ENCODE data around the gene F8. TPM values are rescaled to one million over a fixed set of nuclear protein-coding genes. Genes with fewer than 3 reads are reported as not detected.
A peak's percentile ranks its signal among the peaks of the same experiment; 100 is the strongest.
"Not testable (repeated sequence)": the region's sequence is repeated elsewhere in the genome, so short reads cannot be mapped to it uniquely, and the experiment has no call there.

Gene F8
- total RNA-seq, 1 experiment from 2014 or later, result 0.44 TPM

DNA sequence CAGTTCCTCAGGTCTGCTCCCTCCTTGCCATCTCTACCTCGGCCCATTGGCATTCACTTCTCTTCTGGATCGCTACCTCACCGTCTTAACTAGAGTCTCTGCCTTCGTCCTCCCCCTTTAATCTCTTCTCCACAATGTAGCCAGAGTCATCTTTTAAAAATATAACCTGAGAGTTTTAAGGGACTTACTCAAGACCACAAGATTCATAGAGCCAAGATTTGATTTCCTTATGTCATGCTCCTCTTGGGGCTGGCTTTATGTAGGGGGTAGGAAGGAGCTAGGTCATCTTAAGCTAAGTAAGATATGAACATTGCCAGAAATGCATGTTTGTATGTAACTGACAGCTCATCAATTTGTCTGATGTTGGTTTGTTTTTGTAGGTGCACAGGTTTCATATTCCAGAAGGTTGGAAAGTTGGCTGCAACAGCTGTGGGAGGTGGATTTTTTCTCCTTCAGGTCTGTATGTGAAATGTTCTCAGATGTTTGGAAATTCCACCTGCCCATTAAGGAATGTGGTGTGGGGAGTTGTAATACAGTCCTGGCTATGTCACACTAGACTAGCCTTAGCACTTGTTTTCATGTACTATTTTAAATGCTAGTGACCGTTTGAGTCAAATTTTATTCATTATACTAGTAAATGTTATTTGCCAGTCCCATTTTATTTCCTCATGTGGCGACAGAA, 23.7 kb upstream of the F8 start:
- in situ Hi-C loops (cut with HindIII; ENCODE audit: low sequenced_read_pairs), result no loop called here
- no peak for DNase-seq (ENCODE audit: low spot score)

DNA sequence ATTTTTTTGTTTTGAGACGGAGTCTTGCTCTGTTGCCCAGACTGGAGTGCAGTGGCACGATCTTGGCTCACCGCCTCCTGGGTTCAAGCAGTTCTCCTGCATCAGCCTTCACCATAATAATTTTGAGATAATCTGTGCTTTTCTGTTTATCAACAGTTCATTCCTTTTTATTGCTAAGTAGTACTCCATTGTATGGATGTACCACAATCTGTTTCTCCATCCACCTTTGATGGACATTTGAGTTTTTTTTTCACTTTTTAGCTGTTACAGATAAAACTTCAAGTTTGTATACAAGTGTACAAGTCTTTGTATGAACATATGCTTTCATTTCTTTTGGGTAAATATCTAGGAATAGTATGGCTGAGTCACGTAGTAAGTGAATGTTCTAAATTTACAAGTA, 13.2 kb upstream of the F8 start:
- in situ Hi-C loops (cut with HindIII; ENCODE audit: low sequenced_read_pairs), result no loop called here
- no peak for DNase-seq (ENCODE audit: low spot score)

DNA sequence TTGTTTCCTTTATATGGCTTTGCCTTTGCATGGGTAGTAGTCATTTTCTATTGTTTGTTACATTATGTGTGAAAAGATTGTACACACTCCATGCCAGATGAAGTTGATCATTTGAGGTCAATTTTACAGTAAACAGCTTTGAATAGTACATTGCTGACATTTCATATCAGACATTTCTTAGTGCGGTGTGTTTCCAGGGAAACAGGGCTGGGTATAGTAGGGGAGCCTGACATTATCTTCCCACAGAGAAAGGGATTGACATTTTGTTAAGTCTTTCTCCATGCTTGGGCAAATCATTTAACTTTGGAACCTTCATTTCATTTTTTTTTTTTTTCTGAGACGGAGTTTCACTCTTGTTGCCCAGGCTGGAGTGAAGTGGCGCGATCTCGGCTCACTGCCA, 9.1 kb upstream of the F8 start:
- in situ Hi-C loops (cut with HindIII; ENCODE audit: low sequenced_read_pairs), result no loop called here
- no peak for DNase-seq (ENCODE audit: low spot score)

DNA sequence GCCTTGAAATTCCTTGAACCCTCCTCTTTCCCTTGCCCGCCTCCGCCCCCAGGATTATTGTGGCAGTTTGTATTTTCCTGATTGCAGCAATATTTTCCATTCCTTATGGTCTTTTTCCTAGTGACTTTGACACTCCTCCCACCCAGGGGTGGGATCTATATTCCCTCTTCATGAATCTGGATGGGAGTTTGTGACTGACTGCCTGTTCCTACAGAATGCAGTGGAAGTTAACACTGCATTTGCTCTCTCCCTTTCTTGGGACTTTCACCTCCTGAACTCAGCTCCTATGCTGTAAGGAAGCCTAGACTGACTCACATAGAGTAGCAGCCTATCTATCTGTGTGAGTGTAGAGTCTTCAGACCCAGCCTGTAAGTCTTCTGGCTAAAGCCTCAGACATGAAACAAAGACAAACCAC, 6.4 kb upstream of the F8 start:
- in situ Hi-C loops (cut with HindIII; ENCODE audit: low sequenced_read_pairs), result no loop called here
- DNase-seq (ENCODE audit: low spot score), result peak; percentile 1

DNA sequence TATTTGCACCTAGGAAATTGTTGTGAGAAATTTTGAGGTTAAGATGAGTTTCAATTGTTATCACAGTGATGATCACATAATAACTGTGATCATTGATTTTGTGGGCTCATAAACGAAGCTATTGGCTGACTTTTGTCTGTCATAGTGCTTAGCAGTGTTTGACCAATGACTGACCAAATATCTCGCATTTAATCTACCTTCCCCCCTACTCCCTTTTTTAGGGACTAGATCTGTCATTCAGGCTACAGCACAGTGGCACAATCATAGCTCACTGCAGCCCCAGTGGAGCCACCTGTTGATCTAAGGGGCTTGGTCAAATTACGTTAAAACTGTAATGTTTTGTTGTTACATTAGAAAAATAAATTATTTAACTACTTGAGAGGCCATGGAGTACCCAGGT, 5.6 kb upstream of the F8 start:
- in situ Hi-C loops (cut with HindIII; ENCODE audit: low sequenced_read_pairs), result no loop called here

DNA sequence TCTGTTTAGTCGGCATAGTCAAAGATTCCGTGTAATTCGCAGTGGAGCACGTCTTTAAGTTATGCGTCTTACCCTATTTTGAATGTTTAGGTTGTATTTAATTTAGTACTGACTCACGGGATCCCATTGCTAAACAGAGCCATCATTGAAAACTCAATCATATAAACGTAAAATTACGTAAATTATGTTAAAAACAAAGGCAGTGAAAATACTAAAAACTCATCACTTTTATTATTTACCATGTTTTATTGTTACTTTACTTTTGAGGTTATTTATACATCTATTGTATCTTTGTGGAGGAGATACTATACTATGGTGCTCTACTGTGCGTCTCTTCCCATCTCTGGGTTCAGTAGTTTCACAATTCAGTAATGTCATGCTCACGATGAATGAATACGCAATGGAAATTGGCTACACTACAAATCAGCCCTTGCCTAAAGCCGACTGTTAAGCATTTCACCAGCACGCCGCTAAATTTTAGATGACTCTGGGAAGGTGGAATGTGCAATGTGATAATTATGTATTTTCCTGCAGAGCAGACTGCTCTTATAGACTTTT, 5.1 kb upstream of the F8 start:
- in situ Hi-C loops (cut with HindIII; ENCODE audit: low sequenced_read_pairs), result no loop called here
- DNase-seq (ENCODE audit: low spot score), result peak; percentile 50

More for the DNA sequence above, 5.6 kb upstream of the F8 start:
- no peak for DNase-seq (ENCODE audit: low spot score)

DNA sequence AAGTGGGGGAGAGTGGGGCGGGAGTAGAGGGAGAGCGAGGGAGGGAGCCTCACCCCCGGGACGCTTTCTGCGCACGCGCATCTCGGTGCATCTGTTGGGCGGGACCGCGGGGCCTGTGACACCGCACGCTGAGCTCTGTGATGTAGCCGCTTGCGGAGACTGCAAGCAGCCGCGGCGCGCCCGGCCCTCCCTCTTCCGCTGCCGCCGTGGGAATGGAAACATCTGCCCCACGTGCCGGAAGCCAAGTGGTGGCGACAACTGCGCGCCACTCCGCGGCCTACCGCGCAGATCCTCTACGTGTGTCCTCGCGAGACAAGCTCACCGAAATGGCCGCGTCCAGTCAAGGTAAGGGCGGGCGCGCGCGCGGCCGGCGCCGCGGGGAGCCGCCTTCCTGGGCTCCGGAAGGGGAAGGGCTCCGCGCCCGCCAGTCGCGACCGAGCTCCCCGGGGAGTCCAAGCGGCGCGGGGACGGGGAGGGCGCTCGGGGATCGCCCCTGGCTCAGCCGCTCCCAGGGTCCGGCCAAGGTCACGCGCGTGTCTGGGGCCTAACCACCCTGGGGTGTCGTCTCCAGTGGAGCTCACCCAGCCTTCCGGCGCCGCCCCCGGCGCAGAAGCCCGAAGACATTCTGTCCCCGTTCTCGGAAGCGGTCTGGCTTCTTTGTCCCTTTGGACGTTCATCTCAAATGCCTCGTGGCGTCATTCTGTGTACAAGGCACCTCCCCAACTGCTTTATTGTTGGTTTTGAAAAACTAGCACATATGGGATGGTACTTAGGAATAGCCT, 4.4 kb upstream of the F8 start, which contains the start of gene FUNDC2:
TSS of gene FUNDC2 (plus strand) at position 118 of the 782 bp plus-strand sequence. CDS start at position 213, 95 bp downstream.
- in situ Hi-C loops (cut with HindIII; ENCODE audit: low sequenced_read_pairs), result no loop called here
- DNase-seq (ENCODE audit: low spot score), result peak; percentile 87

DNA sequence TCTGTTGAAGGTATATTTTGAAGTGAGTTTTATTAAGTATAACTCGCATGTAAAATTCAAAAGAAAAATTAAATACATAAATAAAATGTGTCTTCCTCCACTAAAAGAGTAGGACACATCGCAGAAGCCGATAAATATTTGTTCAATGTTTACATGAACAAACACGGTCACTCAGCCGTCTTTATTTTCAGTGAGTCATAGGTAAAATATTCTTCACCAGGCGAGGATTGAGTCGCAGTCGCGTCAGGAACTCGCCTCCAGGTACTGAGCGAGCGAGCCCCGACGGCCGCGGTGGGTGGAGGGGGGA, 3.9 kb upstream of the F8 start:
- no peak for DNase-seq (ENCODE audit: low spot score)
- in situ Hi-C loops (cut with HindIII; ENCODE audit: low sequenced_read_pairs), result no loop called here

DNA sequence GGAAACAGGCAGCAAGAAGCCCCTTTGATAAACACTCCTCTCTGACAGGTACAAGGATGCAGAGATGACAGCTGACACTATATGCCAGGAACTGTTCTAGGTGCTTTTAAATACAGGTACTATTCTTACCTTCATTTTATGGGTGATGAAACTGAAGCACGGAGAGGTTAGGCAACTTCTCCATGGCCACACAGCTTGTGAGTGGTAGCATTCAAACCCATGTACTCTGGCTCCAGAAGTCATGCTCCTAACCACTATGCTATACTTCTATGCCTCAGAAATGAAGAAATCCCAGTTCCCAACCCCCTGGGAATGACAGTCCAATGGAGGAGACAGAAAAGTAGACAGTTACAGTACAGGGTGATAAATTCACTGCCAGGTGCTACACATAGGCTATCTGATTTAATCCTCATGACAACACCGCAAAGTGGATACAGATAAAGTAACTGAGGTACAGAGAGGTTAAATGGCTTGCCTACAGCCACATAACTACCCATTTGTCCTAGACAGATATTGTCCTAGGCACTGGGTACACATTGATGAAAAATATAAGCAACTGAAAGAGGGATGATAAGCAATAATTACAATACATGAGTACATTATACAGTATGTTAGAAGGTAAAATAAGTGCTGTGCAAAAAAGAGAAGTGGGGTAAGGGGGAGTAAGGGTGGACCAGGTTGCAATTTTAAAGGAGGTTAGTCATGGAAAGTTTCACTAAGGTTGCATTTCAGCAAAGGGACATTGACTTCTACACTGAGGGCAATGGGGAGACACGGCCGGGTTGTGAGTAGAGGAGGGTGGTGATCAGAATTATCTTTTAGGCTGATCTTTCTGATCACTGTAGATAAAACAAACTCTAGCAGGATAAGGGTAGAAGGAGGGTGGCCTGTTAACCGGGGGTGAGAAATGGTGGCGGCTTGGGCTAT, 1.6 kb upstream of the F8 start:
- in situ Hi-C loops (cut with HindIII; ENCODE audit: low sequenced_read_pairs), result no loop called here
- DNase-seq (ENCODE audit: low spot score), result no peak

DNA sequence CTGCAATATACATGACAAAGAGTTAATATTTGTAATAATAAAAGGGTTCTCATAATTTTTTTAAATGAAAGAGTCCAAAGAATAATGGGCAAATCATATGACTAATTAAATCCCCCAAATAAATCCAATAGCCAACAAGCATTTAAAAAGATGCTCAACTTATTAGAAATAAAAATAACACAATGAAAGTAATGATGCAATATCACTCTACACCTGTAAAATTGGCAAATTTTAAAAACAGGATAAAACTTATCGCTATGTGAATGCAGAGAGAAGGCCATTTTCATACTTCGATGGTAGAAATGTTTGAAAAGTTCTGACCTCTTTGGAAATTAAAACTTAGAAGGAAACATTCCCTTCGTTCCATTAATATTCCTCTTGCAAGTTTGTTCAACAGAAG, 1.9 kb downstream of the F8 start:
- in situ Hi-C loops (cut with HindIII; ENCODE audit: low sequenced_read_pairs), result no loop called here
- no peak for DNase-seq (ENCODE audit: low spot score)

DNA sequence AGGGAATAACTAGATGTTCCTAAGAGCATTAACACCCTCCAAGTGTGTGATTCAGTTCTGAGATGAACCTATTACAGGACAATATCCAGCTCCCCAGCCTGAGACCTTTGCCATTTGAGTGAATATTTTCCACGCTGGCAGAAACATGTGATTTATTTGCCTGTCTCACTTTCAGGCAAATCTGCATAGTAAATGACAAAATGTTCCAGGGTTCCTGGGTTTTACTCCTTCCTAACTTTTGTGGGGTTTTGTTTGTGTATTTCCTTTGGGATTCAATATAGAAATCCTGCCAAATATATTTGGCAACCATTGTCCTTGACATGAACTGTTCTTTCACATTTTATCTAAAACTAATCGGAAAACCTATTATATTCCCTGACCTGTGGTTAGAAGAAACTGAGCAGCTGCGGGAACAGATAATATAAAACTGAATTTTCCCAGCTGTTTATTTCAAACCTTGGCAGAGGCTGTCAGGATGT, 12.5 kb downstream of the F8 start:
- in situ Hi-C loops (cut with HindIII; ENCODE audit: low sequenced_read_pairs), result no loop called here
- no peak for DNase-seq (ENCODE audit: low spot score)

DNA sequence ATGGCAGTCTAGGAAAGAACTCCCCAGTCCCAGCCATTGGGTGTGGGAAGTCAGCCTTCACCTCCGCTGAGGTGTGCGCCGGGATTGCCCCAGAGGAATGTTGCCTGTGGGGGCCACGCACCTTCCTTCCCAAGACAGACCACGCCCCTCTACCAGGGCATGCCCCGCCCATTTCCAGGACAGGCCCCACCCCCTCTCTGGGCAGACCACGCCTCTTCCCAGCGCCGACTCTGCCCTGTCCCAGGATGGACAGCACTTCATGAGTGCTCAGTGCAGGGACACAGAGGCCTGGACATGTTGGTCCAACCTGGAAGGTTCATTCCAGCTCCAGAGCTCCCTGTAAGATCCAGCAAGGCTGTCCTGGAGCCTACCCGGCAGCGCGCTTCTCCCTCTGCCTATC, 13.9 kb downstream of the F8 start:
- DNase-seq (ENCODE audit: low spot score); in situ Hi-C loops (cut with HindIII; ENCODE audit: low sequenced_read_pairs): not testable (repeated sequence)

DNA sequence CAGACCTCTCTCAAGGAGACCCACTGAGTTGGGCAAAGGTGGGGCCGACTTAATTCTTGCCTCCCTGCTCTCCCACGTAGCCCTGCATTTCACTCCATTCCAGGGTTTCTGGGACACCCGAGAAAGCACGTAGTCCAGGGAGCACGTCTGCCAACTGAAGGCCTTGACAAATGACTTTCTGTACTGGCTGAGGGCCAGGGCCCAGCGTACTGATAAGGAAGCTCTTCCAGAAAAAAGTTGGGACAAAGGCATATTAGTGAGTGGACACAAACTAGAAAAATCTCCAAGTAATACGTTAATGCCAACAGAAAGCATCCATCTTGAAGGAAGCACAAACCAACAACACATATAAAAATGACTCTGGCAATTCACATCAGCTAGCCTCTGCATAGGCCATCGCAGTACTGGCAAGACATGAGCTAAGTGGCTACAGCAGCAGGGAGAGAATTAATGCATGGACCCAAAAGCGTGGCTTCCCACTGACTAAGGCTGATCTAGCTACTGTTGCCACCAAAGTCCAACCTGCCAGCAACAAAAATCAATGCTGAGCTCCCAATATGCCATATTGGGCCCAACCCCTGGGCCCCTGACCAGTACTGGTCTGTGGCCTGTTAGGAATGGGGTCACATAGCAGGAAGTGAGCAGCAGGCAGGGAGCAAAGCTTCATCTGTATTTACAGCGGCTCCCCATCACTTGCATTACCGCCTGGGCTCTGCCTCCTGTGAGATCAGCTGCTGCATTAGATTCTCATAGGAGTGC, 15.4 kb downstream of the F8 start:
- in situ Hi-C loops (cut with HindIII; ENCODE audit: low sequenced_read_pairs); DNase-seq (ENCODE audit: low spot score): not testable (repeated sequence)

DNA sequence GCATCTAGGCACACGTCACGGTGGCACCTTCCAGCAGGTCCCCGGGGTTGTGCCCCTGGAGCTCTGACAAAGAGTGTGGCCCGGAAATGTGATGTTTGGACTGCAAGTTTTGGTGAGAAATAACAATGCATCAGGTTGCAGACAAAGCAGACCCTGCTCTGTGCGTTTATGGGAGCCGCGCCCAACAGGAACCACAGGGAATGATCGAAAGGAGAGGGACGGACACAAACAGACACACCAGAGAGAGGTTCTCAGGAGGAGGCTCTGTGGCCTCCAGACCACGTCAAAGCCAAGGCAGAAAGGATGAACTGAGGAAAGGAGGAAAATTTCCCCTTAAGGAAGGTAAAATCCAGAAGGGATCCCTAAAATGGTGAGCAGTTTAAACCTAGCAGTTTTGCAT, 16.1 kb downstream of the F8 start:
- DNase-seq (ENCODE audit: low spot score); in situ Hi-C loops (cut with HindIII; ENCODE audit: low sequenced_read_pairs): not testable (repeated sequence)

DNA sequence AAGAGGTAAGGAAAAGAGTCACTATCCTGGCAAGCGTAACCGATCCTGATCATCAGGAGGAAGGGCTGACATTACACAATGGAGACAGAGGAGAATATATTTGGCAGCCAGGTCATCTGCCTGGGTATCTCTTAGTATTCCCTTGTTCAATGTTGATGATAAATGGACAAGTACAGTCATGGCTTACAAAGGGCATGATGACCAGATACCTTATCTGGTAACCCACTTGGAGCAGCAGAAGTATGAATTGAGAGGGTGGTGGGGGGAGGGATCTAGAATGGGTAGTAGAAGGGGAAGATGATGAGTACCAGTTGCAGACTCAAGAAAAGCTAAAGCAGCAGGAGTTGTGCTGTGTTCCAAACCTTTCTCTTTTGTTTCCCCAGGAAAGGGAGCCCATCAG, 17.3 kb downstream of the F8 start:
- in situ Hi-C loops (cut with HindIII; ENCODE audit: low sequenced_read_pairs), result no loop called here
- no peak for DNase-seq (ENCODE audit: low spot score)

DNA sequence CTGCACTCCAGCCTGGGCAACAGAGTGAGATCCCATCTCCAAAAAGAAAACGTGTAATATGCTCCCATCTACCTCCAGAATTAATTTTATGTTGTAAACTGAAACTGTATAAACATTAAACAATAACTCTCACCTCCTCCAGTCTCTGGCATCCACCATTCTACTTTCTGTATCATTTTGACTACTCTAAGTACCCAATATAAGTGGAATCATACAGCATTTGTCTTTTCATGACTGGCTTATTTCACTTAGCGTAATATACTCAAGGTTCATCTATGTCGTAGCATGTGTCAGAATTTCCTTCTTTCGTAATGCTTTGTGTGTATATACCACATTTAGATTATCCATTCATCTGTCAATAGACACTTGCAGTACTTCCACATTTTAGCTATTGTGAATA, 20.6 kb downstream of the F8 start:
- in situ Hi-C loops (cut with HindIII; ENCODE audit: low sequenced_read_pairs), result no loop called here
- no peak for DNase-seq (ENCODE audit: low spot score)

DNA sequence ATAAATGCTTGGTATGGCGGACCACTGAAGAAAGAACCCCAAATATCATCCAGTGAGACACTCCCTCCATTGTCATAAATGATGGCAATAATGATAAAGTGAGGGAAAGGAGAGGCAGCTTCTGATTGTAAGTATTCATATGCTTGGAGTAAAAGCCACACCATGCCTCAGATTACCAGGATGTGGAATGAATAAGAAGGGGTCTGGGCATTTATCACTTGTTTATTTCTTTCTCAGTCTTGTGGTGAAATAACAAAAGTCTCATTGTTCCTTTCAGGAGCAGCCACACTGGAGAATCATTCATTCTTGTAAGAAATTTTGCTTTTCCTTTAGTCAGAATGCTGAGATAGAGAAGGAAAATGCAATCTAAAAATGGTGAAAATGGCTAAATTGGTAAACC, 21.7 kb downstream of the F8 start:
- in situ Hi-C loops (cut with HindIII; ENCODE audit: low sequenced_read_pairs), result no loop called here
- DNase-seq (ENCODE audit: low spot score), result no peak

DNA sequence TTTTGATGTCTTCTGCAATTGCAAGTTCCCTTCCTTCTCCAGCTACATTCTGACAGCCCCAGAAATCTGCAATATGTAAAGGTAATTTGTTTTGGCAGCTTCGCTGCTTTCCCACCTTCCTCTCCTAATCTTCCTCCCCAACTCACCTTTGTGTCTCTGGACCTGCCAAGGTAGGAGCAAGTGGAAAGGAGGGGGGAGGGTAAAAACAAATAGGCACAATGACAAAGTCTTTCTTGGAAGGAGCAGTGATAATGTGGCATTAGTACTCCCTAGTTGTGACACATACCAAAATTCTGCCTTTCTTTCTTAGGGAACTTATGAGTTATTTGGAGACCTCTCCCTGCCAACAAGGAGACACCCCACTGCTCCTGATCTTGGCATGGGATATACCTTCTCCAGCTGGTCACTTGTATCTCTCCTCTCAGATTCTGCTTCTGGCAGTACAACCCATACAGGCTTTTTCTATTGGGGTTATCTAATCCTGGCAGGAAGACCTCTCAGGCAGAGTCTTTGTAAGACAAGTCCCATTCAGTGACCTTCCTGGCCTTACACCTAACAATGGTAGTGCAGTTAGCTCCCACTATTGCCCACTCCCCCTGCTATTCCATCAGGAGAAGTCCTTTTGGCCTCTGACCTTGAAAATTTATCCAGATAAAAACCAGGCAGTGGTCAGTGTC, 24.2 kb downstream of the F8 start:
- in situ Hi-C loops (cut with HindIII; ENCODE audit: low sequenced_read_pairs), result no loop called here
- DNase-seq (ENCODE audit: low spot score), result peak; percentile 0

Data from G401 (cell line).